IPS-NIHi11 (cell line): Measurements from ENCODE around the gene NEGR1.

Source experiments
- DNase-seq: peaks from one replicate; pipeline ENCODE4 v3.0.0; 2012; ENCODE audit warnings: mixed read lengths, low spot score

The NEGR1 gene

DNA sequence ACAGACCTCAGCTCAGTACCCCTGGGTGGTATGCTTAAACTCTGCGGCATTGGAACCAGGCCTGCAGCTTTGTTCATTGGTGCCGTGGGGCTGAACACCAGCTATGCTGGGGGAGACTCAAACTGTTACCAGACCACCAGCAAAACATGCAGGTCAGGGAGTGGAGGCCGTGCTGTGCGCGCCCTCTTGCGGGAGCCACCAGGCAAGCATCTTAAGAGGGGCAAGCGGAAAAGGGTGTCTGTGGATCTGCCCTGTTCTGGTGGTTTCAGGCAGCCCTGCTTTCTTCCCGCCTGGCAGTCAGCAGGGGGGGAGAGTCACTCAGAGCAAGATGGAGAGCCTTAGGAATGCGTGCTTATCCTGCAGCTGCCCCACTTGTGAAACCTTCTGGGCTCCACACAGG, 924.6 kb downstream of the NEGR1 start:
- DNase-seq: peak; percentile 14

DNA sequence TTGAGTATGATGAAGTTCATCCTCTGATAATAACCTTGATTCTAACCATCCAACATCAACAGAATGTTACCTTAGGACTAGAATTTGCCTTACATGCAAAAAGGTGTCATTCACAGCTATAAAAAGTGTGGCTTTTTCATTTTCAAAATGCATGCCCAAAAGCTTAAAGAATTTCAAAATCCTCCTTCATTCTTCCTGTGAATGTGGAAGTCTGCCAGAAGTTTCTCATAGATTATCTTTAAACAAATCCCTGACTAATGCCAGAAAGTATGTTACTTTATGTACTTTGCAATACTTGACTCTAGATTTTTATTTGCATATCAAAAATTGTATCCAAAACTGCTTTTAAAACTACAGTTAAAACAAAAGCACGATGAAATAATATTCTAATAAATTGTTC, 930.9 kb downstream of the NEGR1 start:
- no peak for DNase-seq

DNA sequence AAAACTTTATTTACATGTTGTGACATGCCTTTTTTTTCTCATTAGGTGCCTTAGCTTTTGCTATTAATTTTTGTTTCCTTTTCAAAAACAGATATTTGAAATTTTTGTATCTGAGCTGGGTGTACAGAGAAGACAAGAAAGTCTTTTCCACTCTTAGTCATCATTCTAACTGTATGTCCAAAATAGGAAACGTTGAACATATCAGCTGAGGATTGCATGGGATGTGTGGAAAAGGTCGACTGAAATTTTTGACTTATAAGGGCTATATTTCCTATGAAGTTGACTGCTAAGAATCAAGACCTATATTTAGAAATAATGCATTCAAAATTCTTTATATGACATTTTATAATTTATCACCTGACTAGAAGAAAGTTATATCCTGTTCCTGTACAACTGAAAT, 931.5 kb downstream of the NEGR1 start:
- DNase-seq: no peak

DNA sequence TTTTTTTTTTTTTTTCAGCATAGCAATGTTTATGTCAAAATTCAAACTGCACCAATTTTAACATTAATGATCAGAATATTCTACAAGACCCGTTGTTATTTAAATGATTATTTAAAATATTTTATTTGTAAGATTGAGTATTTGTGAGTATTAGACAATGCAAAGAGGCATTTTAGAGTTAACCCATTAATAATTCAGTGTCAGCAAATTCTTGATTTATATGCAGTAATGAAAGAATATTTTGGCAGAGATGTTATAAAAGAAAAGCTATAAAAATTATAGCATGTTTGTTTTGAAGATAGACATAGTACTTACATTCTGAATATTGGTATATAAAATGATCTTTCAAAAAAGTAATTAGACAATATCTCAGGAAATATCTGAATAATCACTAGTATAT, 932.0 kb downstream of the NEGR1 start:
- no peak for DNase-seq
